ENCODE data around the gene SLC38A11.
"Not testable (repeated sequence)": the region's sequence is repeated elsewhere in the genome, so short reads cannot be mapped to it uniquely, and the experiment has no call there.

Gene SLC38A11

GRCh38 chr2:164875334-164876205 is 79.8 kb downstream of the SLC38A11 start:
- no peak for DNase-seq

- DNase-seq, result no peak
Measured at GRCh38 chr2:164873210-164873908, 82.0 kb downstream of the SLC38A11 start.

- no peak for DNase-seq
Measured at GRCh38 chr2:164871404-164871803, 83.9 kb downstream of the SLC38A11 start.

GRCh38 chr2:164869420-164869772 is 85.9 kb downstream of the SLC38A11 start:
- DNase-seq, result no peak

- peak; percentile 8 for DNase-seq
Measured at GRCh38 chr2:164868563-164869419, 86.5 kb downstream of the SLC38A11 start.

- no peak for DNase-seq
Measured at GRCh38 chr2:164867779-164868397, 87.4 kb downstream of the SLC38A11 start.

GRCh38 chr2:164866381-164866780 is 88.9 kb downstream of the SLC38A11 start:
- not testable (repeated sequence) for DNase-seq

GRCh38 chr2:164860694-164861042 is 94.7 kb downstream of the SLC38A11 start:
- no peak for DNase-seq

- not testable (repeated sequence) for DNase-seq
Measured at GRCh38 chr2:164859906-164860693, 95.2 kb downstream of the SLC38A11 start.

GRCh38 chr2:164859251-164859818 is 96.0 kb downstream of the SLC38A11 start:
- DNase-seq, result no peak

- no peak for DNase-seq
Measured at GRCh38 chr2:164852086-164852485, 103.2 kb downstream of the SLC38A11 start.

- DNase-seq, result no peak
Measured at GRCh38 chr2:164850235-164850634, 105.1 kb downstream of the SLC38A11 start.

GRCh38 chr2:164849506-164849905 is 105.8 kb downstream of the SLC38A11 start:
- no peak for DNase-seq

GRCh38 chr2:164847981-164848741 is 107.2 kb downstream of the SLC38A11 start:
- no peak for DNase-seq

GRCh38 chr2:164847291-164847690 is 108.0 kb downstream of the SLC38A11 start:
- DNase-seq, result no peak

GRCh38 chr2:164846276-164846675 is 109.0 kb downstream of the SLC38A11 start:
- no peak for DNase-seq

Data from DMS153 (cell line).